Measurements from ENCODE around the gene SLC25A45.
A peak's percentile ranks its signal among the peaks of the same experiment; 100 is the strongest.

SLC25A45 gene

DNA sequence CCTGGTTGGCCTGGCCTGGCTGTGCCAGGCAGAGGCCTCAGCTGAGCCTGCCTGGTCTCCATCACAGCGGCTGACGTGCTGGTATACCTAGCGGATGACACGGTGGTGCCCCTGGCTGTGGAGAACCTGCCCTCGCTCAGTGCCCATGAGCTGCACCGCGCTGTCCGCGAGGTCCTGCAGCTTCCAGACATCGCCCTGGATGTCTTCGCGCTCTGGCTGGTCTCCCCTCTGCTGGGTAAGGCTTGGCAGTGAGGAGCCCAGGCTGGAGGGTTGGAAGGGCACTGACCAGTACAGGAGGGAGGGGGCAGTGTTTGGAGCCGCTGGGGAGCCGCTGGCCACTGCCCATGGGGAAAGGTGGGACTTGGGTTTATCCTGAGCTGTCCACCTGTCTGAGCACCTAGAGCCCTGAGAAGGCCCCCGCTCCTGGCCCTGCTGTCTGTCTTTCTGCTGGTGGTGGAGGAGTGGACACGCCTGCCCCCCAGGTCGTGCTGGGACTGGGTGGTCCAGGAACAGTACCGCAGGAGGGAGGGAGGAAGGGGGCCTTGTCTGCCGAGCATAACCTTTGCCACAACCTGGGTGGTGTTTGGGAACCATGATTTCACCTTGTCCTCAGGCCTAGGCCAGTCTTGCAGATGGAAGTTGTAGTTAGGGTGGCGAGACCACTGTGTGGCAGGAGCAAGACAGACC, 7.0 kb upstream of the SLC25A45 start:
- no peak overlapping the region for H3K4me3 ChIP-seq (ENCODE audit: low read depth, low read length)
- no peak for TF ChIP-seq CTCF (IDR thresholded peaks at IDR 0.05; ENCODE audit: borderline replicate concordance, insufficient read depth, low read depth, low read length)

GRCh38 chr11:65388731-65389130, 6.3 kb upstream of the SLC25A45 start:
- TF ChIP-seq CTCF (IDR thresholded peaks at IDR 0.05; ENCODE audit: borderline replicate concordance, insufficient read depth, low read depth, low read length): no peak
- H3K4me3 ChIP-seq (ENCODE audit: low read depth, low read length): no peak overlapping the region

- TF ChIP-seq CTCF (IDR thresholded peaks at IDR 0.05; ENCODE audit: borderline replicate concordance, insufficient read depth, low read depth, low read length): no peak
- peak within 1 kb of the TSS; percentile 81 for H3K4me3 ChIP-seq (ENCODE audit: low read depth, low read length)
Observed at GRCh38 chr11:65386307-65387140, 4.1 kb upstream of the SLC25A45 start, which contains the start of gene FRMD8. Gene FRMD8 (plus strand): TSS chr11:65386637. CDS start chr11:65387037, 400 bp downstream.

DNA sequence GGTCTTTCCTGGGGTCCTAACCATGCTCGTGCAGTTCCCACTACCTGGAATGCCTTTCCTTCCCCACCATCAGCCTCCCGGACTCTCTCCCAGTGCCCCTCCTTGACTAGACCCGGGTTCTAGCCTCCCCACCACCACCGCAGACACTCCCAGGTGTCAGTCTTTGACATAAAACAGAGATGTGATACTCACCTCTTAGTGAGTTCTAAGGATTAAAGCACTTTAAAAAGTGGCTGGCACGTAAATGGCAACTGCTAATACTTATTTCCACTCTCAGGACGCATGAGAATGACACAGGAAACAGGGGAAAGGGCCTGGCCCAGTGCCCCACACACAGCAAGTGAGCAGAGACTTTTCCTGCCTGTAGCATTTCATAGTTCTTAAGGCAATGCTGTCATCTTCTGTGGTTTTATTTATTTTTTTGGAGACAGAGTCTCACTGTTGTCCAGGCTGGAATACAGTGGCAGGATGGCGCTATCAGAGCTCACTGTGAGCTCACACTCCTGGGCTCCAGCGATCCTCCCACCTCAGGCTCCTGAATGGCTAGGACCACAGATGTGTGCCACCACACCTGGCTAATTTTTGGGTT, 1.9 kb upstream of the SLC25A45 start:
- TF ChIP-seq CTCF (IDR thresholded peaks at IDR 0.05; ENCODE audit: borderline replicate concordance, insufficient read depth, low read depth, low read length): no peak
- H3K4me3 ChIP-seq (ENCODE audit: low read depth, low read length): no peak overlapping the region

DNA sequence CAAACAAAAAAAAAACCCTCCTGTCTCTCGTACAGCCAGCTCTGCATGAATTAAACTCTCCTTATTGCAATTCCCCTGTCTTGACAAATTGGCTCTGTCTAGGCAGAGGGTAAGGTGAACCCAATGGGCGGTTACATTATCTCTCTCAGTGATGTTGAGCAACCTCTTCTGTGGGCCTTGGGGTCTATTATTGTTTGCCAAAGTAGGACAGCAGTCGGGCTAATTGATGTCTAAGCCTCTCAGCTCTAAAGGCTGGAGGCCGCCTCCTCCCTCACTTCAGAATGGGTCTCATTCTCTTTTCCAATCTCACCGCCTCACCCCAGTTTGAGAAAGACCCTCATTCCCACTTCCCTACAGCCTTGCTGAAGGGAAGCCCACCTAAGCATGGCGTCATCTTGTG, 1.3 kb upstream of the SLC25A45 start:
- TF ChIP-seq CTCF (IDR thresholded peaks at IDR 0.05; ENCODE audit: borderline replicate concordance, insufficient read depth, low read depth, low read length): no peak
- H3K4me3 ChIP-seq (ENCODE audit: low read depth, low read length): no peak overlapping the region

GRCh38 chr11:65382804-65383368, 440 bp upstream of the SLC25A45 start:
- TF ChIP-seq CTCF (IDR thresholded peaks at IDR 0.05; ENCODE audit: borderline replicate concordance, insufficient read depth, low read depth, low read length): no peak
- peak overlapping the region; percentile 57 for H3K4me3 ChIP-seq (ENCODE audit: low read depth, low read length)
